Psoas muscle (tissue), 8 donors: Measurements from ENCODE around the gene TMCO1. TPM values are rescaled to one million over a fixed set of nuclear protein-coding genes. Genes with fewer than 3 reads are reported as not detected.
"Not testable (repeated sequence)": the region's sequence is repeated elsewhere in the genome, so short reads cannot be mapped to it uniquely, and the experiment has no call there.

Source experiments
- ATAC-seq, 4 donors: fragments of 200-7000 bp; cut with Tn5 transposase; one replicate each; pipeline ENCODE4 v1.9.1; 2020; ENCODE audit warnings: moderate library complexity in 3 of 4, mild to moderate bottlenecking in 2 of 4
- DNase-seq, 2 donors: peaks; one replicate each; pipeline ENCODE4 v3.0.0-alpha.2; 2020
- H3K27ac ChIP-seq: fragments of 200-600 bp; one replicate; pipeline ENCODE4 v1.8.0; 2022
- H3K27me3 ChIP-seq, 3 donors: fragments of 200-600 bp in 1 of 3; one replicate each; pipeline versions ENCODE4 v1.6.1 to v1.8.0; 2013 to 2022; ENCODE audit warnings: low read length in 2 of 3, mild to moderate bottlenecking in 2 of 3, moderate library complexity in 1 of 3; ENCODE audit not compliant: insufficient read depth in 3 of 3
- H3K36me3 ChIP-seq, 2 donors: fragments of 200-600 bp in 1 of 2; one replicate each; pipeline versions ENCODE4 v1.6.1 to v1.8.0; 2013 to 2022; ENCODE audit warnings: low read depth in 1 of 2, mild to moderate bottlenecking in 1 of 2, moderate library complexity in 1 of 2; ENCODE audit not compliant: insufficient read depth in 1 of 2
- H3K4me1 ChIP-seq: fragments of 200-600 bp; one replicate; pipeline ENCODE4 v1.8.0; 2022
- H3K4me3 ChIP-seq: fragments of 200-600 bp; one replicate; pipeline ENCODE4 v1.8.0; 2022; ENCODE audit warnings: mild to moderate bottlenecking
- H3K9me3 ChIP-seq: fragments of 200-600 bp; one replicate; pipeline ENCODE4 v1.8.0; 2022
- CTCF ChIP-seq: fragments of 200-600 bp; IDR thresholded peaks from one replicate; pipeline ENCODE4 v1.8.0; 2022; ENCODE audit warnings: antibody characterized with exemption
- WGBS, 3 donors: extraction: QIAGEN DNeasy Blood & Tissue Kit; methylation state at CpG; one replicate each; pipeline versions ENCODE4 v1.1.6 to v1.1.7; 2013; 5-methylcytosine and 5-hydroxymethylcytosine counted together
- intact Hi-C, 2 donors: fragments of 100-400 bp; cut with DNase I; formaldehyde crosslinking; loops; one replicate each; pipeline versions ENCODE4 v1.11.0 to v1.14.2; 2022
- polyA plus RNA-seq, 3 donors: library from polyadenylated mRNA; stranded (reverse); fragments of 200-250 nt; gene quantifications; one replicate each; pipeline ENCODE4 v1.2.3, GENCODE V29; 2013
- total RNA-seq, 4 donors: library from RNA; stranded (reverse); fragmentation: NEBNext Ultra II Directional in 2 of 4; extraction: Animal tissue kit (Norgen Biotek cat#: 25700) in 2 of 4; gene quantifications; one replicate each; pipeline versions ENCODE4 v1.2.1 to v1.2.4, GENCODE V29; 2021 to 2023
- donor health status: healthy with polysubstance abuse.
- donor health status: DM: no; HTN: no; CAD: no; lungs with moderate emphysema.
- donor health status: Bipolar disorder and iron deficiency.
- donor health status: healthy.
- donor health status: DM: yes; HTN: yes; CAD: no.
- donor health status: DM: no; HTN: no; CAD: no.
- donor health status: DM: no; HTN: no; CAD: no.
- donor health status: DM: yes; HTN: yes; CAD: no.

TMCO1 gene
- total and polyA plus RNA-seq, 7 donors: 31.5 to 90.2 (median 38.6) TPM

GRCh38 chr1:165807613-165808012 is 38.9 kb upstream of the TMCO1 start:
- TF ChIP-seq CTCF: no peak
- intact Hi-C loops: no loop called here
- H3K27ac ChIP-seq: no peak overlapping the region
- H3K4me1 ChIP-seq: no peaks in the 10 kb centered on the region
- H3K4me3 ChIP-seq: no peak overlapping the region
- no peak for ATAC-seq
- no peaks in the 10 kb centered on the region for H3K27me3 ChIP-seq
- DNase-seq: no peak
- no peaks in the 10 kb centered on the region for H3K36me3 ChIP-seq
- peaks cover 2% of the 10 kb centered on the region for H3K9me3 ChIP-seq

- ATAC-seq, DNase-seq, H3K36me3 ChIP-seq, H3K27ac ChIP-seq, H3K4me1 ChIP-seq, H3K27me3 ChIP-seq, H3K4me3 ChIP-seq, intact Hi-C loops: not testable (repeated sequence)
- 71 to 74% (median 74%) methylated on average over 1 of the region's 1 CpG for WGBS, 3 donors
- peaks cover 13% of the 10 kb centered on the region for H3K9me3 ChIP-seq
Observed at GRCh38 chr1:165804513-165804912, 35.8 kb upstream of the TMCO1 start.

- H3K9me3 ChIP-seq: peaks cover 19% of the 10 kb centered on the region
- H3K4me1 ChIP-seq: no peaks in the 10 kb centered on the region
- no peak overlapping the region for H3K4me3 ChIP-seq
- no peaks in the 10 kb centered on the region for H3K27me3 ChIP-seq
- H3K36me3 ChIP-seq: no peaks in the 10 kb centered on the region
- ATAC-seq (no peak), DNase-seq (no peak)
- intact Hi-C loops: no loop called here
- no peak for TF ChIP-seq CTCF
- no peak overlapping the region for H3K27ac ChIP-seq
Observed at GRCh38 chr1:165799387-165799786, 30.7 kb upstream of the TMCO1 start.

GRCh38 chr1:165795894-165796293 is 27.2 kb upstream of the TMCO1 start:
- DNase-seq (no peak), ATAC-seq (no peak)
- 82 to 88% (median 85%) methylated on average over 2 of the region's 2 CpGs for WGBS, 3 donors
- no peak for TF ChIP-seq CTCF
- H3K27me3 ChIP-seq: no peaks in the 10 kb centered on the region
- H3K4me1 ChIP-seq: no peaks in the 10 kb centered on the region
- no peaks in the 10 kb centered on the region for H3K36me3 ChIP-seq
- intact Hi-C loops: no loop called here
- no peak overlapping the region for H3K27ac ChIP-seq
- H3K9me3 ChIP-seq: peaks cover 15% of the 10 kb centered on the region
- H3K4me3 ChIP-seq: no peak overlapping the region

GRCh38 chr1:165793951-165794350 is 25.3 kb upstream of the TMCO1 start:
- Histone ChIP-seq H3K4me1 (no peaks in the 10 kb centered on the region), H3K27ac (no peak overlapping the region), H3K36me3 (no peaks in the 10 kb centered on the region), H3K9me3 (peaks cover under 1% of the 10 kb centered on the region), H3K4me3 (no peak overlapping the region), H3K27me3 (no peaks in the 10 kb centered on the region)
- DNase-seq (no peak), ATAC-seq (no peak)
- no peak for TF ChIP-seq CTCF
- 52 to 58% (median 54%) methylated on average over 2 of the region's 2 CpGs for WGBS, 3 donors
- intact Hi-C loops: no loop called here
